Ecto neural progenitor cell (in vitro differentiated cells): ENCODE results near the gene FCHO2.

ENCODE experiments used
- DNase-seq: peaks from one replicate; pipeline ENCODE4 v3.0.0-alpha.2; 2018; ENCODE audit warnings: low spot score

FCHO2 gene

DNA sequence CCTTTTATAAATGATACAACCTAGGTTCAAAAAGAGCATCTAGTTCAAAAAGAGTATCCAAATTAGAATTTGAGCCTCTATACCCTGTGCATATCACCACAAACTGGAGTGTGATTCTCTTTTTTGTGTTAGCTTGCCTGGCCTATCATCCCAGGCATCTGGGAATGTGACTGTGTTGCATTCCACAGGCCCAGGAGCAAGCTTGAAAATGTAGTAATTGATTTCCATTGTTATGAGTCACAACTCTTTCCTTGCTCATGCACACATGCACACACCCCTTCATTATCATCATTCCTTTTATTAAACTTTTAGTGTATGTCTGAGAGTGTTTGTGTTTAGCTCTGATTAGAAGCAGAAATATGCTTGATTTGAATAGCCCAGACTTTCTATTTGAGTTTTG lies 75.2 kb downstream of the FCHO2 start:
- no peak for DNase-seq

DNA sequence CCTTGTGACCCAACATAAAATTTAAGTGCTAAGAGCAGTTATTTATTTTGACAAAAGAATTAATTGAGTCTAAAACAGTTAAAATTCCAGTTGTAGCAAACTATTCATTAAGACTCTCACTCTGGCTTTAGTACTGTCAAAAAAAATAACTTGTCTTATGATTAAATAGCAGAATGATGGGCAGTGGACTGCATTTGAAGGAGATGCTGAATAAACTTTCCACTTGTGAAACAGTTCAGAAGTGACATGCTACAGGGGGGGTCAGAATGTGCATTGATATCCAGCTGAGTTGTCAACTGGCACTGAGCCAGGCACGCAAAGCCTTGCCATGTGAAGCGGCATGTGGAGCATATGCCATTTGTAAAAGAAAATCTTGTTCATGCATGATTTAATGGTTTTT lies 76.0 kb downstream of the FCHO2 start:
- no peak for DNase-seq

DNA sequence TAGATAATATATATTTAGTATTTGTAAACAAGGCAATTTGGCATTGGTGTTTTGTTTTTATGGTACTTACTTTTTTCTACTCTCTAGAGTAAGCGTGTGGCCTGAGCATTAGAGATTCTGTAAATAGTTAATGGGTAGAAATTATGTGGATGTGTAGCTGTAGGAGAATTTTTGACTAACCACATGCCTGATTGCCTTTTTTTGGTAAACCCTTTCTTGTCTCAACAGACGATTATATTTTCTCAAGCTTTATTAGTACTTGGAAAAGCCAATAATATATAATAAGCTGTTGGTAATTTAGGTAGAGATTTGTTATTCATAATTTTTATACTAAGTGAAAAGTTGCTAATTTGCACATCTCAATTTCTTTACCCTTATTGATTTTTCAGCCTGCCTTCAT lies 76.8 kb downstream of the FCHO2 start:
- DNase-seq, result no peak

DNA sequence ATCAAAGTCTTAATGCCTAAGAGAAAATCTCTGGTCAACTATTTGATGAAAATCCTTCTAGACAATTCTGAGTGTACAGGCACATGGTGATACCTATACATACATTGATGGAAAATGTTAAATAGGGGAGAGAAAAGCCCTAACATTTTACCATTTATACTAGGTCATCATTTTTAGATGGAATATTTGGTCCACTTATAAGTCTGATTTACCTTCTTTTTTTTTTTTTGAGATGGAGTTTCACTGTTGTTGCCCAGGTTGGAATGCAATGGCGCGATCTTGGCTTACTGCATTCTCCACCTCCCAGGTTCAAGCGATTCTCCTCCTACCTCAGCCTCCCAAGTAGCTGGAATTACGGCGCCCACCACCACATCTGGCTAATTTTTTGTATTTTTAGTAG lies 81.7 kb downstream of the FCHO2 start:
- DNase-seq, result no peak

DNA sequence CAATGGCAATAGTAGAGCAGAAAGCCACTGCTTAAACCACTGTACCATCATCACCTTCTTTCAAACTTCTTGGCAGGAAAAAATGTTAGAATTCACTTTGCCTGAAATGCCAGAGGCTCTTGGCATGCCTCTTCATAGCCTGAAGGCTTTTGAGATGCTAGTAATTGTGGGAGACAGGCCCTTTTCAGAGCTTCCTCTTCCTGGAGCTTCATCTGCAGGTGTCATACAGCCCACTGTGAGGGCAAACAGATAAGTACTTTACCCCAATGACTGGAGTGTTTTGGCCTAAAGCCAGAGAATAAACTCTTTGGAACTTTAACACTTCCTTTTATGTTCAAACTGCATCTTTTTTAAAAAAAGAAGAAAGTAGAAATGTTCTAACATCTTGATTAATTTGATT lies 83.2 kb downstream of the FCHO2 start:
- DNase-seq, result no peak

DNA sequence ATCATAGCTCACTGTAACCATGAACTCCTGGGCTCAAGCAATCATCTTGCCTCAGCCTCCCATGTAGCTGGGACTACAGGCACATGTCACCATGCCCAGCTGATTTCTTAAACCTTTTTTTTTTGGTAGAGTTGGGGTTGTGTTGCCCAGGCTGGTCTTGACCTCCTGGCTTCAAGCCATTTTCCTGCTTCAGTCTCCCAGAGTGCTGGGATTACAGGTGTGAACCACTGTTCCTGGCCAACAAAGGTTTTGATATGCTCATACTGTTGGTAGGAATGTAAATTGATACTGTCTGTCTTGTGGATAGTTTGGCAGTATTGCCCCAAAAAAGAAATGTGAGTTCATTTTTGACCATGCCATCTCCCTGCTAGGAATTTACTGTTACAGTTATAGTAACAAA lies 87.2 kb downstream of the FCHO2 start:
- no peak for DNase-seq

DNA sequence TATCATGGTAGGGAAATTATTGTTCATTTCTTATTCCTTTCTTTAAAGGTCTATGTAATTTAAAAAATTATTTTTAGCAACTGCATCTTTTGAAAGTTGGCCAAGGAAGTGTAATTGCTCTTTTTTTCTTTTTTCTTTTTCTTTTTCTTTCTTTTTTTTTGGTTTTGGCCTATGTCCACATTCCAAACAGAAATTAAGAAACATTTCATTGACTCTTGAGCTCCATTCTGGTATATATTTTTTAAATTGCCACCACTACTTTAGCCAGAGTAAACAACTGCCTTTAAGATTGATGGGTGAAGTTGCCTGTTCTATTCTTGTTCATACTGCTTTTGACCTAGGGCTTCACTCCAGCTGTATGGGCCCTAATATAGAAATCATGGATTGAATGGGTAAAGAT lies 88.7 kb downstream of the FCHO2 start:
- no peak for DNase-seq

DNA sequence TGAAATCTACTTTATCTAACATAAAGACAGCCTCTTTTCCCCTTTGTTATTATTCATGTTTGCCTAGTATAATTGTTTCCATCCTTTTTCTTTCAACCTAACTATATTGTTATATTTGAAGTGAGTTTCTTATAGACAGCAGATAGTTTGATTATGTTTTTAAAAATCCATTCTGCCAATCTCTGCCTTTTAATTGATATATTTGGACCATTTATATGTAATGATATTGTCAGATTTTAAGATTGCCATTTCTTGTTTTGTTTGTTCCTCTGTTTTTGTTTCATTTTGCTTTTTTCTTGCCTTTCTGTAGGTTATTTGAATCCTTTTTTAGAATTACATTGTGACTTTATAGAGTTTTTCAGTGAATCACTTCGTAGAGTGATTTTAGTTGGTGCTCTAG lies 89.8 kb downstream of the FCHO2 start:
- DNase-seq, result no peak

DNA sequence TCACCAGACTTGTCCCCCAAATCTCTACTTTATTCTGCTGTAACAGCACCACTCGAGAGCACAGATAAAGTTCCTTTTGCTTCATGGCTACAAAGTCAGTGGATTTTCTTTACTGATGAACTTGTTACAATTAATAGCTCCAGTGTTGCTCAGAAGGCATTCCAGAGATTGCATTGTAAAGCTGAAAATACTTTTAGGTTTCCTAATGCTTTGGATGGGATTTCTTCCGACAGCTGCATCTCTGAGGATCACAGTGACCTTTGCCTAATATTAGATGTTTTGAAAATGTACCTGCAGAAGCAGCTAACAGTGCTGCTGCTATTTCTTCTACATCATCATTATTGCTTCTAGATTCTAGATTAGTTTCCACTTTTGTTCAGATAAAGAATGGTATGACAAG lies 105.8 kb downstream of the FCHO2 start:
- DNase-seq, result no peak

DNA sequence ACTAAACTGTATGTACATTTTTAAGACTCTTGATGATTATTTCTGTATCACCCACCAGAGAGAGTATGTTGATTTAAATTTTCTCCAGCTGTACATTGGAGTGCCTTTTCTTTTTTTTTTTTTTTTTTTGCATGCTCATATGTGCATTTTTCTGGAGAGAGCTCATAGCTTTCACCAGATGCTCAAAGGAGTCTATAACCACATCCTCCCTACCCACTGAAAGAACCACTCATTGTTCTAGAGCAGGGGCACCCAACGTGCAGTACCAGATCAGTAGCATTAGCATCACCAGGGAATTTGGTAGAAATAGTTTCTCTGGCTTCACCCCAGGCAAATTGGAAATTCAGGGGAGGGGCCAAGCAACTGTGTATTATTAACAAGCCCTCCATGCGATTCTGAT lies 110.6 kb downstream of the FCHO2 start:
- DNase-seq, result no peak

DNA sequence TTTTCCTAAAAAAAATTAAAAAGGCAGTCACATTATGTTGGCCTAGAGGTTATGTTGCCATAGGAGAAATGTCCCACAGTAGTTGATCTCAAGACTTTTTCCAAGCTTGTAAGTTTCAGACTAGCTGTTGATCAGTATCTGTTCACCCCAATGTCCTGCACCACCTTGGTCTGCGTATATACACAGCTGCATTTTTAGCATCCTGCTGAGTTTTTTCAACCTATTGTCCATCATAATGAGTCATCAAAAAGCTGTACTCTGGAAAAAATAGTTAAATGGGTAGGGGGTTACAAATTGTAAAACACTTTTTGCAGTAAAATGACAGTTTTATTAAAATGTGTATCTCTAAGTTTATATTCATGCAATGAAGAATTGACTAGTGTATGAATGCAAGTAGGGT lies 111.4 kb downstream of the FCHO2 start:
- DNase-seq, result no peak

DNA sequence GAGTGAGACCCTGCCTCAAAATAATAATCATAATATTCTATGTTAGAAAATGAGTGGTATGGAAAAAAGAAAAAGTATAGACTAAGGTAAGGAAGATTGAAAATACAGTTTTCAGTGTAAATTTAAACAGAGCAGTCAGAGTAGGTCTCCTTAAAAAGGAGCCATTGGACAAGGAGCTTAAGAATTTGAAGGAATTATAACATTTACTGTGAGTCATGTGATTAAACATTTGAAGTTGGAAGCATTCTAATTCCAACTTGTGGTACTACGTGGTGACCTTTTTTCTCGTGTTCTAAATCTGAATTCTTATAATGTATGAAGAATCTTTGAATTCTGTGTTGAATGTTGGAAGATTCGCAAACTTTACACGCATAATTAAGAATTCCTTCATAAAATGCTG lies 125.3 kb downstream of the FCHO2 start:
- DNase-seq, result no peak

DNA sequence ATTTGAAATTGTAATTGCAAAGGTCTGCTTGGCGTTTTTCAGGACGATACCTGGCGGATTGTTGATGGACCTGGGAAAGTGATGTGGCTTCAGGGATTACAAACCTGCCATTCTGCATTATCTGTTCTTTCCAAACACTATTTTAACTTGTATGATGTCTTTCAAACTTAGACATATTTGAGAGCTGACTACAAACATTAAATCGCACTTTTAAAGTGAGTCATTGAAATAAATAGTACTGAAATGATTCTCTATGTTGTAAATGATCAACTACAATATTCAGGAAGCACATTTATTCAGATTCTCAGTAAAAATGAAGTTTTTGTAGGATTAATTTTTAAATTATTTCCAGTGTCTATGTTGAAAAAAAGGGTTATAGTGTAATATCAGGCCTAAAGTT lies 132.2 kb downstream of the FCHO2 start:
- DNase-seq, result no peak

DNA sequence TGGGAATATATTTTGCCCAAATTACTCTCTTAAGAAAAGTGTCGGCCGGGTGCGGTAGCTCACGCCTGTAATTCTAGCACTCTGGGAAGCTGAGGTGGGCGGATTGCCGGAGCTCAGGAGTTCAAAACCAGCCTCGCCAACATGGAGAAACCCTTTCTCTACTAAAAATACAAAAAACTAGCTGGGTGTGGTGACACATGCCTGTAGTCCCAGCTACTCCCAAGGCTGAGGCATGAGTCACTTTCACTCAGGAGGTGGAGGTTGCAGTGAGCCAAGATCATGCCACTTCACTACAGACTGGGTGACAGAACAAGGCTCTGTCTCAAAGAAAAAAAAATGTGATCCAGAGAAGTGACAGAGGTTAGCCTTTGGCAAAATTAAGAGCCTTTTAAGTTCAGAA lies 138.1 kb downstream of the FCHO2 start:
- no peak for DNase-seq

DNA sequence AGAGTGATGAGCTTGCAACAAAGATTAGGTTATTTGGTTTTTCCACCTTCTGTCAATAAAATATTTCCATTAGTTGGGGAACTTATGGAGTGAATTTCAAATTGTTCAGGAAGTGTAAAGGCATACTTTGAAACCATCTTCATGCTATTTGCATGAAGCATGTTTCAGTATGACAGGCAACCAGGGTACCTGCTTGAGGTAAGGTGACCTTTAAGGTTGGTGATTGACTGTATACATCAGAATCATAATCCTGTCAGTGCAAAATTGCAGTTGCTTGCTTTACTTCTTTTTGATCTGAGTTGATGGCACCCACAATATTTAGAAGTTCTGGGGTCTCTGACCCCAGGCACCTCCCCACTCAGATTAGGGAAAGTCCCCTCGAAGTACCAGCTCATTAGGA lies 138.6 kb downstream of the FCHO2 start:
- DNase-seq, result no peak

DNA sequence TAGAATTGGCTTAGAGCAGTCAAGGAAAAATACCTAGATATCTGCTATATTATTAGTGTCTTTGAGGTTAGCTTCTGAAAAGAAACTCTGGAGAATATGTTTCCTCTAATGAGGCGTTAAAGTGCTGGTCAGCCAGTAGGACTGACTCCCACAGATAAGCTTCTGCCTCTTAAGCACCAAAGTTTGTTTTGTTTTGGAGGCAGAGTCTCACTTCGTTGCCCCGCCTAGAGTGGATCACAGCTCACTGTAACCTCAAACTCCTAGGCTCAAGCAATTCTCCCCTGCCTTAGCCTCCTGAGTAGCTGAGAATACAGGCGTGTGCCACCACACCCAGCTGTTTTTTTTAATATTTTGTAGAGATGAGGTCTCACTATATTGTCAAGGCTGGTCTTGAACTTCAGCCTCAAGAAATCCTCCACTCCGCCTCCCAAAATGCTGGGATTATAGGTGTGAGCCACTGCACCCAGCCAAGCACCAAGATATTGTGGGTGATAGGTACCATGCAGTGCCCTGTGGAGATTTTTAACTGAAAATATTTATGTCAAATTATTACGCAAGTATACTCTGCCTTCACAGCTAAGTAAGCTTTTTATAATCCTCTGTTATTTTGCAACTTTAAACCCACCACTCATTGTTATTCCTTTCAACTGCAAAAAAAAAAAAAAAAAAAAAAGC lies 139.9 kb downstream of the FCHO2 start:
- no peak for DNase-seq

DNA sequence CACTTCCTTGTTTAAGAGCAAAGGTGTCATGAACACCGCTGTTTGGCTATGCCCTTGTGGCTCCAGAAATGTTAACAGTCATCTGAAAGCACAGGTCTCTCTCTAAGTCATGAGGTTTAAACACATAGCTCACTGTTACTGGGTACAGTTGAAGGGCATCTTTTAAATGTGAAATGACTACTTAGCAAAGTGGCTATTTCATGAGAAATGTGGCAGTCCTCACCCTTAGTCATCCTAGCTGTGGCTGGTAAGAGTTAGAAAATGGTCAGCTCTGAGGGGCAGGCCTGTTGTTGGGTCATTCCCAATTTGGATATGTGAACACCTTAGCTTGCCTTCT lies 140.4 kb downstream of the FCHO2 start:
- no peak for DNase-seq

DNA sequence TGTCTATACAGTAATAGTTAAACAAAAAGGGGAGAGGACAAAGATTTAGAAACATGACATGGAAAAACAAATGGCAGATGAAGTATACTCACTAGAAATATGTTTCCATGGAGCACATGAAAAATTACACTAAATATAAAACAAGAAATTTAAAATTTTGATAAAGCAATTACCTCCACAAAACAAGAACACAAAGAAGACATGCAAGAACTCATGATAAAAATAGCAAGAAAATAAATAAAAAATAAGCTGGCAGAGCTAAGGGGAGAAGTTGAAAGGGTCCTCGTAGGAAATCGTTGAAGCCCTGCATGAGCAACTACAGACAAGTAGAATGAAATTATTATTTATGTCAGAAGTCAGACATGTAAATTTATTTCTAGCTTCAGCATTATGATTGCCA lies 141.9 kb downstream of the FCHO2 start:
- DNase-seq, result no peak

DNA sequence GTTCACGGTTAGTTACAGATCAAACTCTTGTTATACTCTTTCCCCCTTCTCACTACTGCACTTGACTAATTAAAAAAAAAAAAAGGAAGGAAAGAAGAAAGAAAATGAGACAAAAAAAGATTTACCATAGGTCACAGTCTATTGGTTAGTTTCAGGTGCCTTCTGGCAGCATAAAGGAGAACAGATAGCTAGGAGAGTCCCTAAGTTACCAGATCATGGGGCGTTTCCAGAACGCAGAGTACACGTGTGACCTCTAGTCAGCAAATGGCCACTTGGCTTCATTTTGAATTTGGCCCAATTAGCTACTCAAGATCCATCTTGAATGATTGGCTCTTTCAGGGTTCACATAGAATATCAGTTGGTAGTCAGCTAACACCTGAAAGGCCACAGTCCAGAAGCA lies 144.3 kb downstream of the FCHO2 start:
- DNase-seq, result no peak

DNA sequence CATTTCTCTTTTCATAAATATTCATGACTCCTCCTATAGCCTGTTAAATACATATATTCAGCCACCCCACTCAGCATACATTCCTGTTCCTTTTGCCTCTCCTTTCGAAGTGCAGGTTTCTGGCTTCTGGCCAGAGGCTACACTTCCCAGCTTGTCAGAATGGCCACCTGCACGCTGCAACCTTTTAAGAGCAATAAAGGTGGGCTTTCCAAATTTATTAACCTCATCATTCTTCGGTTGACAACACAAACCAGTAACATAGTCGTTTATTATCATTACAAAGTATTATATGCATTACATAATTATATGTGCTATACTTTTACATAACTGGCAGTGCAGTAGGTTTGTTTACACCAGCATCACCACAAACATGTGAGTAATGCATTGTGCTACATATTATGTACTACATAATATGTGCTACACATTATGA lies 148.0 kb downstream of the FCHO2 start:
- no peak for DNase-seq

DNA sequence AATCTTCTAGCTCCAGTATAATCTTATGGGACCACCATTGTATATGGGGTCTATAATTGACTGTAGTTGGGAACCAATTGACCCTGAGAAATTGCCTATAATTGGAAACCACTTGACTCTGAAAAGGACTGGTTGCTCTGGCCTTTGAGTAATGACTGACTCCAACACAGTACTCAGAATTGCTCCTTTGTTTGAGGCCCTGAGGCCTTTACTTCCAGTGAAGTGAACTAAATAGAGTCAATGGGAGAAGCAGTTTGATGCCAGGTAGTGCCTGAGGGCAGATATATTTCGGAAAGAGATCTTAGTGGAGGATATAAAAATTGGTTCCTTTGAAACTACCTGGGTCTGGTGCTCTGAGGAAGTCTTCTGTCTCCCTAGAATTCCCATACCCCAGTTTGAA lies 148.5 kb downstream of the FCHO2 start:
- DNase-seq, result no peak

DNA sequence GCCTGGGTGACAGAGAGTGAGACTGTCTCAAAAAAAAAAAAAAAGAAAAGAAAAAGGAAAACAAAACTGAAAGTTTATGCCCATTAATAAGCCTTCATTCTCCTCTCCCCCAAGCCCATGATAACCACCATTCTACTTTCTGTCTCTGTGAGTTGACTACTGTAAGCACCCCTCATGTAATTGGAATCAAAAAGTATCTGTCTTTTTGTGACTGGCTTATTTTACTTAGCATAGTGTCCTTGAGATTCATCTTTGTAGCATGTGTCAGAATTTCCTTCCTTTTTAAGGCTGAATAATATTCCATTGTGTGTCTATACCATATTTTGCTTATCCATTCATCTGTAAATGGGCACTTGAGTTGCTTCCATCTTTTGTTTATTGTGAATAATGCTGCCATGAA lies 150.5 kb downstream of the FCHO2 start:
- DNase-seq, result no peak

DNA sequence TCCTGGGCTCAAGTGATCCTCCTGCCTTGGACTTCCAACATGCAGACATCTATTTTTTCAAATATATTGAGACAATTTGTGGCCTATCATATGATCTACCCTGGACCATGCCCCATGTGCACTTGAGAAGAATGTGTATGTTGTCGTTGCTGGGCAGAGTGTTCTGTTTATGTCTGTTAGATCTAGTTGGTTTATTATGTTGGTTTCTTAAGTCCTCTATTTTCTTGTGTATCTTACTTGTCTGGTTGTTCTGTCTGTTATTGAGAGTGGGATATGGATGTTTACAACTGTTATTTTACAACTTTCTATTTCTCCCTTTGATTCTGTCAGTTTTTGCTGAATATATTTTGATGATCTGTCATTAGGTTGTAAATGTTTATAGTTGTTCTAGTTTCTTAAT lies 154.3 kb downstream of the FCHO2 start:
- no peak for DNase-seq

DNA sequence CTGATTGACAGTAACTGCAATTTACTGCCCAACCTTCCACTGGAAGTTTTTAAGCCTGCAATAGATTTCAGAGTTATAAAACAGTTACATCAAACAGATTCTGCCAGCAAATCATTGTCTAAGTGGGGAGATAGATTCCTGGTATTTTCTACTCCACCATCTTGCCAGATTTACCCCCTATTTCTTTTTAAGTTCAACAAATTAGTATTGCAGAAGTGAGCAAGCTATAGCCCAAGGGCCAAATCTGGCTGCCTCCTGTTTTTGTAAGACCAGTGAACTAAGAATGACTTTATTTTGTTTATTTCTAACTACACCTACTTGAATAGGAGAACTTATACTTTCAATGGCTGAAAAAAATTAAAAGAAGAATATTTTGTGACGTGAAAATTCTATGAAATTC lies 155.7 kb downstream of the FCHO2 start:
- DNase-seq, result no peak

DNA sequence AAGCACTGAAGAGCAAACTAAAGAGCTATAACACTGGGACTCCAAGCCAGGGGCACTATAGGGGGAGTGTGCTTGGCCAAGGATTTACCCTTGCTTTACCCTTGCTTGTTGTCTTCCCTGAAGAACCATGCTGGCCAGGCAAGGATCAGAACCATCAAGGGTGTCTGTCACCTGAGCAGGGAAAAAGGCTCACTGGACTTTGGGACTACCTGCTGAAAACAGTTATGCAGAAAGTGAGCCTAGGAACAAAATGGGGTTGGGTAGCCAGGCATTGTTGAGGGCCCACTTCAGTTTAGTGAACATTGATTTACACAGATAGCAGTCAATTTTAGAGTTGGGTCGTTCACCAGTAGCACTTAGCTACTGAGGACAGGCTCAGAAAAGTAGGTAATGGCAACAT lies 156.5 kb downstream of the FCHO2 start:
- DNase-seq, result no peak
